HG03520 (cell line): Measurements from ENCODE around the gene TAF11L14.
"Not testable (repeated sequence)": the region's sequence is repeated elsewhere in the genome, so short reads cannot be mapped to it uniquely, and the experiment has no call there.

Experiments used
- ATAC-seq: cut with Tn5 transposase; IDR thresholded peaks from one replicate; pipeline ENCODE4 v1.9.1; 2021; ENCODE audit warnings: mild to moderate bottlenecking, moderate library complexity; ENCODE audit not compliant: unreplicated experiment

TAF11L14 gene

DNA sequence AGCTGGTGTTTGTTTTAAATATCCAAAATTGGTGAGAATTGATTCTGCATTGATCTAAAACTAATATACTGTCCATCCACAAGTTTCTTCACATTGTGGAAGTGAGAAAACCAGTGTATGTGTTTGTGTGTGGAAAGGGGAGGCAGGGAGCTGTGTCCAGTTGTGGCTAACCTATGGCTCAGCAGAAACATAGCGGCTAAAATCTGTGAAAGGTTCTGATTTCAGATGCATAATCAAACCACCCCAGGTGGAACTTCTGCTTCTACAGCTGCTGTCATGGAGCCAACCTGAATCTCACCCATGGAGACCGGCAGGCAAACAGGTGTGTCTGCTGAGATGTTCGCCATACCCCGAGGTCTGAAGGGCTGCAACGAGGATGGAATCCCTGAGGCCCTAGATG, at the start of gene TAF11L14:
TAF11L14 (plus strand) TSS at position 301 of the 400 bp plus-strand sequence.
- ATAC-seq: no peak

DNA sequence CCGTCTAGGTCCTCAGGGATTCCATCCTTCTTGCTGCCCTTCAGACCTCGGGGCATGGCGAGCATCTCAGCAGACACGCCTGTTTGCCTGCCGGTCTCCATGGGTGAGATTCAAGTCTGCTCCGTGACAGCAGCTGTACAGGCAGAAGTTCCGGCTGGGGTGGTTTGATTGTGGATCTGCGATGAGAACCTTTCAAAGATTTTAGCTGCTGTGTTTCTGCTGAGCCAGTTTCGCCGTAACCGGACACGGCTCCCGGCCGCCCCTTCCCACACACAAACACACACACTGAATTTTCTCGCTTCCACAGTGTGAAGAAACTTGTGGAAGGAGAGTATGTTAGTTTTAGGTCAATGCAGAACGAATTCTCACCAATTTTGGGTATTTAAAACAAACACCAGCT, 48.6 kb upstream of the TAF11L14 start, which contains the start of gene TAF11L7:
TAF11L7 (minus strand) TSS at position 101 of the 400 bp plus-strand sequence.
- ATAC-seq: not testable (repeated sequence)

- ATAC-seq: not testable (repeated sequence)
These were observed 43.4 kb upstream of the TAF11L14 start, which contains the start of gene TAF11L8 for GRCh38 chr5:17590860-17591259. Gene TAF11L8 (minus strand): TSS chr5:17590960.

GRCh38 chr5:17594255-17594654, 40.0 kb upstream of the TAF11L14 start, which contains the start of gene TAF11L9:
Gene TAF11L9 (minus strand): TSS chr5:17594394.
- not testable (repeated sequence) for ATAC-seq

DNA sequence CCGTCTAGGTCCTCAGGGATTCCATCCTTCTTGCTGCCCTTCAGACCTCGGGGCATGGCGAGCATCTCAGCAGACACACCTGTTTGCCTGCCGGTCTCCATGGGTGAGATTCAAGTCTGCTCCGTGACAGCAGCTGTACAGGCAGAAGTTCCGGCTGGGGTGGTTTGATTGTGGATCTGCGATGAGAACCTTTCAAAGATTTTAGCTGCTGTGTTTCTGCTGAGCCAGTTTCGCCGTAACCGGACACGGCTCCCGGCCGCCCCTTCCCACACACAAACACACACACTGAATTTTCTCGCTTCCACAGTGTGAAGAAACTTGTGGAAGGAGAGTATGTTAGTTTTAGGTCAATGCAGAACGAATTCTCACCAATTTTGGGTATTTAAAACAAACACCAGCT, 36.5 kb upstream of the TAF11L14 start, which contains the start of gene TAF11L10:
TAF11L10 (minus strand) TSS at position 101 of the 400 bp plus-strand sequence.
- ATAC-seq: not testable (repeated sequence)

GRCh38 chr5:17603880-17604279, 30.4 kb upstream of the TAF11L14 start, which contains the start of gene TAF11L11:
Gene TAF11L11 (plus strand): TSS chr5:17604183.
- not testable (repeated sequence) for ATAC-seq

DNA sequence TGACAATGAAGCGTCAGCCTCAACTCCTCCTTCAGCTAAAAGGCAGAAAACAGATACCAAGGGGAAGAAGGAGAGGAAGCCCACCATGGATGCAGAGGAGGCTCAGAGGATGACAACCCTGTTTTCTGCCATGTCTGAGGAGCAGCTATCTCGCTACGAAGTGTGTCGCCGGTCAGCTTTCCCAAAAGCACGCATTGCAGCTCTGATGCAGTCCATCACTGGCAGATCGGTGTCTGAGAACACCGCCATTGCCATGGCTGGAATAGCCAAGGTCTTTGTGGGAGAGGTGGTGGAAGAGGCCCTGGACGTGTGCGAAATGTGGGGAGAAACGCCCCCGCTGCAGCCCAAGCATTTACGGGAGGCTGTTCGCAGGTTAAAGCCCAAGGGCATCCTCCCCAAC, 29.3 kb upstream of the TAF11L14 start:
- ATAC-seq: no peak

GRCh38 chr5:17607461-17607860, 26.8 kb upstream of the TAF11L14 start:
- ATAC-seq: not testable (repeated sequence)

DNA sequence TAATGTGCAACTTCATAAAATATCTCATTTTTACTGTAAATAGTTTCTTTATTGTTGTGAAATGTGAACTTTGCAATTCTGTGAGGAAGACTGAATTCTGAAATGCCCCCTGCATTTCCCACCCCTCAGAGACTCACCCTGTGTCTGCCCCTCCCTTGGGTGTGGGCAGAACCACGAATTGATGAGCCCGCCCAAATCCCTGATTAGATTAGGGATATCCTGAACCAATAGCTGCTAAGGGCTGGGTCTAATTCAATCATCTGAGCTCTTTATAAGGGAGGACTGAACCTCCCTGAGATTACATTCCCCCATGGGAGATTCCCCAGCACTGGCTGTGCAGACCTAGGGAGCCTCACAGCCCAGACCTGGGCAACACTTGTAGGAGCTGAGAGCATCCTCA, 24.2 kb upstream of the TAF11L14 start, which contains the start of gene TAF11L12:
TAF11L12 (plus strand) TSS at position 301 of the 400 bp plus-strand sequence.
- not testable (repeated sequence) for ATAC-seq

- ATAC-seq: no peak
These were observed 19.2 kb upstream of the TAF11L14 start for GRCh38 chr5:17614872-17615605.

GRCh38 chr5:17619354-17619753, 14.9 kb upstream of the TAF11L14 start:
- ATAC-seq: no peak

DNA sequence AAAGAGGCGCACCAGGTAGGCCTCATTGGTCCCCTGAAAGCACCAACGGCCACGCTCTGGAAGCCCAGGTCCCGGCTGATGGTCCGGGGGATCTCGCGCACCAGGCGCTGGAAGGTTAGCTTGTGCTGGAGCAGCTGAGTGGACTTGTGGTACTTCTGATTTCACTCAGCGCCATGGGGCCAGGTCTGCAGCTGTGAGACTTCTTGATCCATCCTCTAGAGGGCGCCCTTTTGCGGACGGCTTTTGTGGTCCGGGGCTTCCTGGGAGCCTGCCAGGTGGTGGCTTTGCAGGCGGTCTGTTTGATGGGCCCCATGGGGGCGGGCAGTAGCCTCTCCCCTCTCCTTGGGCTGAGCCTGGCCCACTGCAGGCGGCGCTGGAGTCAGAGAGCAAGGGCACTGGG, 13.6 kb upstream of the TAF11L14 start:
- ATAC-seq: no peak

GRCh38 chr5:17625686-17626085, 8.6 kb upstream of the TAF11L14 start:
- ATAC-seq: no peak

DNA sequence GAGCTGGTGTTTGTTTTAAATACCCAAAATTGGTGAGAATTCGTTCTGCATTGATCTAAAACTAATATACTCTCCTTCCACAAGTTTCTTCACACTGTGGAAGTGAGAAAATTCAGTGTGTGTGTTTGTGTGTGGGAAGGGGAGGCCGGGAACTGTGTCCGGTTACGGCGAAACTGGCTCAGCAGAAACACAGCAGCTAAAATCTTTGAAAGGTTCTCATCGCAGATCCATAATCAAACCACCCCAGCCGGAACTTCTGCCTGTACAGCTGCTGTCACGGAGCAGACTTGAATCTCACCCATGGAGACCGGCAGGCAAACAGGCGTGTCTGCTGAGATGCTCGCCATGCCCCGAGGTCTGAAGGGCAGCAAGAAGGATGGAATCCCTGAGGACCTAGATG, 2.5 kb upstream of the TAF11L14 start, which contains the start of gene TAF11L13:
TAF11L13 (plus strand) TSS at position 301 of the 400 bp plus-strand sequence.
- ATAC-seq: not testable (repeated sequence)

DNA sequence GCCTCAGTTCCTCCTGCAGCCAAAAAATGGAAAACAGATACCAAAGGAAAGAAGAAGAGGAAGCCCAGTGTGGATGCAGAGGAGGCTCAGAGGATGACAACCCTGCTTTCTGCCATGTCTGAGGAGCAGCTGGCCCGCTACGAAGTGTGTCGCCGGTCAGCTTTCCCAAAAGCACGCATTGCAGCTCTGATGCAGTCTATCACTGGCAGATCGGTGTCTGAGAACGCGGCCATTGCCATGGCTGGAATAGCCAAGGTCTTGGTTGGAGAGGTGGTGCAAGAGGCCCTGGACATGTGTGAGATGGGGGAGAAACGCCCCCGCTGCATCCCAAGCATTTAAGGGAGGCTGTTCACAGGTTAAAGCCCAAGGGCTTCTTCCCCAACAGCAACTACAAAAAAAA, 15.0 kb downstream of the TAF11L14 start:
- ATAC-seq: not testable (repeated sequence)

DNA sequence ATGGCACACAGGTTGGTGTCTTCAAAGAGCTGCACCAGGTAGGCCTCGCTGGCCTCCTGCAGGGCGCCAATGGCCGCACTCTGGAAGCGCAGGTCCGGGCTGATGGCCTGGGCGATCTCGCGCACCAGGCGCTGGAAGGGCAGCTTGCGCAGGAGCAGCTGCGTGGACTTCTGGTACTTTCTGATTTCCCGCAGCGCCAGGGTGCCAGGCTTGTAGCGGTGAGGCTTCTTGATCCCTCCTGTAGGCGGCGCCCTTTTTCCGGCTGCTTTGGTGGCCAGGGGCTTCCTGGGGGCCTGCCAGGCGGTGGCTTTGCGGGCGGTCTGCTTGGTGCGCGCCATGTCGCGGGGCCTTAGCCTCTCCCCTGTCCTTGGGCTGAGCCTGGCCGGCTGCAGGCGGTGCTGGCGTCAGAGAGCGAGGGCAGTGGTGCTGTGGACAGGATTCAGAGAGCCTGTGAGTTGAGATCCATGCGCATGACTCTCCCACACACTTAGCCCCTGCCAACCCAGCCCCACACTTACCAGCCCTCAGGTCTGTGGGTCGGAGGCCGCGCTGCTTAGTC, 21.0 kb downstream of the TAF11L14 start:
- not testable (repeated sequence) for ATAC-seq

DNA sequence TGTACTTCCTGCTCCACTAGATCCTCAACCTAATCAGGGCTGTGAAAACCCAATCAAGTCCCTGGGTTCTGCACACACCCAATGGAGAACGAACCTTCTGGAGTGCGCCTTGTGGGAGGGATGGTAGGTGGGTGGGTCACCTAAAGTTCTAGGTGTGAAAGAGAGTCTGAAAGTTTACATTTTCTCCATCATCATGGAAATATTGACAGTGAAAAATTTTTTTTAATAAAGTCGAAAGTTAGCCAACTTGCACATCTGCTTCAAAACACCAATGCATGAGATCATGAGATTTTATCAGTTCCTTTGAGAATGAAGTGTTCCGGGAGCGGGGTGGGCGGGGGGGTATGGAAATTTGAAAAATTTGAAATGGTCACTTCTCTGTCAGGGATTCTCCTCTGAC, 21.7 kb downstream of the TAF11L14 start:
- ATAC-seq: no peak

- ATAC-seq: no peak
These were observed 28.9 kb downstream of the TAF11L14 start for GRCh38 chr5:17663182-17663581.

DNA sequence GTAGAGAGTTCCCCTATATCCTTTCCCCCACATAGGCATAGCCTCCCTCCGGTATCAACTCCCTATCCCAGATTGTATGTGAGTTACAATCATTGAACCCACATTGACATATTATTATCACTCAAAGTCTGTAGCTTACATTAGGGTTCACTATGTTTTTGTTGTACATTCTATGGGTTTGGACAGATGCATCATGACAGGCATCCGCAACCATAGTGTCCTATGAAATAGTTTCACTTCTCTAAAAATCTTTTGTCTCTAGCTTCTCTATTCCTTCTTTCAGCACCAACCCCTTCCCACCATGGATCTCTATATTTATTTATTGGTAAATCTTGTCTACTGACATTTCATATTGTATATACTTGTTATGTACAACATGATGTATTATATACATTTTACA, 31.6 kb downstream of the TAF11L14 start:
- no peak for ATAC-seq

DNA sequence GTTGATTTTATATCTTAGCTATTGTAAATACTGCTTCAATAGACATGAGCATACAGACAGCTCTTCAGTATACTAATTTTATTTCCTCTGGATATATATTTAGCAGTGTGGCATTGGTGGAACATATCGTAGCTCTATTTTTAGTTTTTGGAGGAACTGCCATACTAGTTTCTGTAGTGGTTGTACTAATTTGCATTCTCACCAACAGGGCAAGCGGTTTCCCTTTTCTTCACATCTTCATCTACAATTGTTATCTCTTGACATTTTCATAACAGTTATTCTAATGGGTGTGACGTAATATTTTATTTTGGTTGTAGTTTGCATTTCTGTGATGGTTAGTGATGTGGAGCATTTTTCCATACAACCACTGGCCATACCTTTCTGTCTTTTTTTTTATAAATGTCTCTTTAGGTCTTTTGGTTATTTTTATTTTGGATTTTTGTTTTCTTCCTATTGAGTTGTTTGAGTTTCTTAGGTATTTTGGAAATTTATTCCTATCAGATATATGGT, 32.5 kb downstream of the TAF11L14 start:
- no peak for ATAC-seq

DNA sequence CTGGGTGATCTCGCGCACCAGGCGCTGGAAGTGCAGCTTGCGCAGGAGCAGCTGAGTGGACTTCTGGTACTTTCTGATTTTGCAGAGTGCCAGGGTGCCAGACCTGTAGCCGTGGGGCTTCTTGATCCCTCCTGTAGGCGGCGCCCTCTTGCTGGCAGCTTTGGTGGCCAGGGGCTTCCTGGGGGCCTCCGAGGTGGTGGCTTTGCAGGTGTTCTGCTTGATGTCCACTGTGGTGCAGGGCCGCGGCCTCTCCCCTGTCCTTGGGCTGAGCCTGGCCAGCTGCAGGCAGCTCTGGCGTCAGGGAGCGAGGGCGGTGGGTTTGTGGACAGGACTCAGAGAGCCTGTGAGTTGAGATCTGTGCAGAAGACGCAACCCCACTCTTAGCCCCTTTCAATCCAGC, 36.1 kb downstream of the TAF11L14 start:
- ATAC-seq: no peak
